ENCODE data around the gene CDH18.

CDH18 gene

GRCh38 chr5:19928562-19929421 lies 59.2 kb downstream of the CDH18 start:
- no peak for DNase-seq

- DNase-seq = peak; percentile 61
These were observed 60.1 kb downstream of the CDH18 start for GRCh38 chr5:19927919-19928318.

GRCh38 chr5:19927170-19927569 lies 60.8 kb downstream of the CDH18 start:
- no peak for DNase-seq

- no peak for DNase-seq
These were observed 64.3 kb downstream of the CDH18 start for GRCh38 chr5:19923742-19924141.

- no peak for DNase-seq
These were observed 67.2 kb downstream of the CDH18 start for GRCh38 chr5:19920761-19921160.

- no peak for DNase-seq
These were observed 69.2 kb downstream of the CDH18 start for GRCh38 chr5:19918780-19919179.

- DNase-seq = no peak
These were observed 70.3 kb downstream of the CDH18 start for GRCh38 chr5:19917588-19918122.

- no peak for DNase-seq
These were observed 77.9 kb downstream of the CDH18 start for GRCh38 chr5:19910136-19910535.

GRCh38 chr5:19904766-19905165 lies 83.2 kb downstream of the CDH18 start:
- DNase-seq = no peak

GRCh38 chr5:19903611-19904010 lies 84.4 kb downstream of the CDH18 start:
- no peak for DNase-seq

GRCh38 chr5:19902316-19902934 lies 85.6 kb downstream of the CDH18 start:
- no peak for DNase-seq

- DNase-seq = no peak
These were observed 87.7 kb downstream of the CDH18 start for GRCh38 chr5:19900269-19900668.

GRCh38 chr5:19891658-19892057 lies 96.3 kb downstream of the CDH18 start:
- DNase-seq = no peak

- DNase-seq = no peak
These were observed 101.7 kb downstream of the CDH18 start for GRCh38 chr5:19886123-19886917.

GRCh38 chr5:19885040-19885824 lies 102.8 kb downstream of the CDH18 start:
- no peak for DNase-seq

GRCh38 chr5:19880859-19881436 lies 107.1 kb downstream of the CDH18 start:
- DNase-seq = no peak

- DNase-seq = no peak
These were observed 107.5 kb downstream of the CDH18 start for GRCh38 chr5:19880458-19880857.

- no peak for DNase-seq
These were observed 113.2 kb downstream of the CDH18 start for GRCh38 chr5:19874811-19875210.

- no peak for DNase-seq
These were observed 121.9 kb downstream of the CDH18 start for GRCh38 chr5:19866090-19866450.

GRCh38 chr5:19865336-19866089 lies 122.5 kb downstream of the CDH18 start:
- no peak for DNase-seq

GRCh38 chr5:19862711-19863110 lies 125.3 kb downstream of the CDH18 start:
- no peak for DNase-seq
